GM12878 (cell line): ENCODE results near the gene EAF2. TPM values are rescaled to one million over a fixed set of nuclear protein-coding genes. Genes with fewer than 3 reads are reported as not detected.

Experiments used
- ATAC-seq: fragments of 200-7000 bp; cut with Tn5 transposase; 3 replicates; pipeline ENCODE4 v1.9.1; 2020; ENCODE audit warnings: mild to moderate bottlenecking, moderate library complexity
- BruUV-seq: library from RNA; stranded (reverse); fragments of 400-500 nt; replicated peaks from 2 replicates; lab custom pipeline; 2021; lab: Mats Ljungman, UMichigan
- CTCF ChIA-PET: fragments of 300-600 bp; sonication (Branson Sonifier 250); formaldehyde crosslinking; extraction: SDS; loops from one replicate; lab custom pipeline; 2021; ENCODE audit warnings: inconsistent platforms; lab: Yijun Ruan, JAX
- POLR2A ChIA-PET: fragments of 350-600 bp; formaldehyde crosslinking; extraction: SDS; loops from one replicate; lab custom pipeline; 2021; ENCODE audit warnings: inconsistent platforms; lab: Charles Lee
- RAD21 ChIA-PET: fragments of 300-600 bp; sonication (Branson Sonifier 250); formaldehyde crosslinking; loops from one replicate; lab custom pipeline; 2023; ENCODE audit warnings: antibody characterized with exemption; ENCODE audit not compliant: unreplicated experiment; lab: Charles Lee
- SMC1A ChIA-PET: fragments of 300-600 bp; sonication (Branson Sonifier 250); formaldehyde crosslinking; loops from one replicate; lab custom pipeline; 2023; ENCODE audit not compliant: unreplicated experiment, uncharacterized antibody; lab: Charles Lee
- DNase-seq: peaks from one replicate; pipeline ENCODE4 v3.0.0-alpha.2; 2011; ENCODE audit warnings: low read depth, low spot score
- FAIRE-seq: peaks from 3 replicates; lab custom pipeline; 2011; peaks lifted over from hg19 to GRCh38; lab: Jason Lieb, UNC
- H2AFZ ChIP-seq: 2 replicates; pipeline ENCODE4 v1.6.0; 2011; ENCODE audit warnings: low read depth, low read length, control low read depth; ENCODE audit not compliant: control insufficient read depth
- H3K27ac ChIP-seq: 2 replicates; pipeline ENCODE4 v1.5.1; 2011; ENCODE audit warnings: control low read depth; ENCODE audit not compliant: control insufficient read depth, insufficient read depth
- H3K27me3 ChIP-seq, 2 experiments: replicated peaks in 1 of 2; 2 replicates each; pipeline versions ENCODE4 v1.6.0 to v1.6.1; 2011; ENCODE audit warnings: low read length in 1 of 2; ENCODE audit not compliant: control insufficient read depth in 2 of 2, insufficient read depth in 2 of 2
- H3K36me3 ChIP-seq, 2 experiments: 2 replicates each; pipeline ENCODE4 v1.5.1; 2011; ENCODE audit warnings: low read length in 1 of 2; ENCODE audit not compliant: control insufficient read depth in 2 of 2, insufficient read depth in 2 of 2
- H3K4me1 ChIP-seq: 2 replicates; pipeline ENCODE4 v1.6.1; 2011; ENCODE audit warnings: mild to moderate bottlenecking, low read length, moderate library complexity, mixed read lengths; ENCODE audit not compliant: control insufficient read depth, insufficient read depth
- H3K4me2 ChIP-seq: 2 replicates; pipeline ENCODE4 v1.6.0; 2011; ENCODE audit warnings: control low read depth; ENCODE audit not compliant: control insufficient read depth, insufficient read depth
- H3K4me3 ChIP-seq: fragments of 200-600 bp; sonication (generic); 2 replicates; pipeline ENCODE4 v1.5.1; 2016
- H3K79me2 ChIP-seq: 2 replicates; pipeline ENCODE4 v1.6.0; 2011; ENCODE audit warnings: low read length; ENCODE audit not compliant: control insufficient read depth, insufficient read depth
- H3K9ac ChIP-seq: 2 replicates; pipeline ENCODE4 v1.8.0; 2011; ENCODE audit warnings: low read length, control low read depth, mixed read lengths; ENCODE audit not compliant: control insufficient read depth, insufficient read depth
- H3K9me3 ChIP-seq: replicated peaks from 3 replicates; pipeline ENCODE4 v1.5.1; 2011; ENCODE audit warnings: mild to moderate bottlenecking, low read length; ENCODE audit not compliant: control insufficient read depth, insufficient read depth
- H4K20me1 ChIP-seq: 2 replicates; pipeline ENCODE4 v1.6.0; 2011; ENCODE audit not compliant: control insufficient read depth, insufficient read depth
- CBX5 ChIP-seq: sonication (generic); IDR thresholded peaks from 2 replicates; pipeline ENCODE4 v1.6.1; 2016; ENCODE audit warnings: low read depth, moderate library complexity, mild to moderate bottlenecking, inconsistent platforms
- KDM1A ChIP-seq: fragments of 200-600 bp; sonication (generic); IDR thresholded peaks from 2 replicates; pipeline ENCODE4 v1.6.1; 2016; ENCODE audit warnings: borderline replicate concordance
- ZNF217 ChIP-seq: fragments of 450-650 bp; IDR thresholded peaks from 2 replicates; pipeline ENCODE4 v1.6.1; 2017; ENCODE audit warnings: antibody characterized with exemption, mild to moderate bottlenecking
- ZNF622 ChIP-seq: fragments of 450-650 bp; IDR thresholded peaks from 2 replicates; pipeline ENCODE4 v1.6.1; 2017; ENCODE audit warnings: mild to moderate bottlenecking, inconsistent platforms
- WGBS: methylation state at CpG from one replicate; pipeline ENCODE4 v1.1.6; 2016; ENCODE audit warnings: low lambda C conversion rate; ENCODE audit not compliant: insufficient replicate concordance, insufficient coverage; ENCODE audit errors: missing lambda C conversion rate; 5-methylcytosine and 5-hydroxymethylcytosine counted together
- in situ Hi-C: fragments of 300-500 bp; cut with MboI; formaldehyde crosslinking; loops from 9 replicates; pipeline ENCODE4 v1.14.3; 2018; ENCODE audit warnings: mixed read lengths
- intact Hi-C: fragments of 100-400 bp; cut with micrococcal nuclease; formaldehyde crosslinking; loops from one replicate; pipeline ENCODE4 v1.14.2; 2022; ENCODE audit not compliant: unreplicated experiment
- polyA plus RNA-seq, 11 experiments: library from polyadenylated mRNA; depleted of rRNA in 4 of 11; unstranded in 6 of 11; stranded (reverse) in 5 of 11; fragments of >200 nt; fragmentation: Nextera tagmentation in 4 of 11; fragmentation: Illumina TruSeq in 1 of 11; extraction: Ambion mirVana in 4 of 11; extraction: Trizol in 1 of 11; gene quantifications; 1 replicate in 1 of 11; 2 replicates in 10 of 11; pipeline versions ENCODE4 v1.2.1 to v1.2.3, GENCODE V29; 2011 to 2016; ENCODE audit warnings: inconsistent platforms in 2 of 11, missing spikeins in 2 of 11, low read depth in 1 of 11
- total RNA-seq, 4 experiments: library from RNA; depleted of rRNA in 3 of 4; stranded (reverse); fragments of >200 nt in 3 of 4; fragmentation: Illumina TruSeq in 1 of 4; extraction: Trizol in 1 of 4; gene quantifications; 2 replicates each; pipeline versions ENCODE4 v1.2.1 to v1.2.3, GENCODE V29; 2013 to 2021
- TF ChIP-seq, protein P1 (sequence below): IDR thresholded peaks from 2 replicates; pipeline ENCODE4 v1.6.1; 2012; ENCODE audit warnings: low read depth, low read length, improper control_type of control experiment

The EAF2 gene
- total and polyA plus RNA-seq, 10 of the 15 experiments (the other 5 are each of a cell fraction or from before 2014, with no cell fraction given) = 47.3 to 193 (median 72.2) TPM

DNA sequence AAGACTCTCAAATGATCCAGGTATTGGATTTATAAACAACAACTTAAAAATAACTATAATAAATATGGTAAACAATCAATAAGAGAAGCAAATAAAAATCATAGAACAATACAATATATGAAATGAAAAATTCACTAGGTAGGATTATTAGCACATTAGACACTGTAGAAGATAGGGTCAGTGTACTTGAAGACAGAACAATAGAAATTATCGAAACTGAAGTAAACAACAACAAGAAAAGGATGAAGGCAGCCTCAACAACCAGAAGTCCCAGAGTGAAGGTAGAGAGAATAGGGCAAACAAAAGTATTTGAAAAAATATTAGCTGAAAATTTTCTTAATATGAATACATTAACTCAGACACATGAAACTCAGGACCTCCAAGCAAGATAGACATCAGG, 12.0 kb upstream of the EAF2 start:
- Histone ChIP-seq H3K4me3 (no peak overlapping the region), H4K20me1 (no peaks in the 10 kb centered on the region), H3K9ac (no peak overlapping the region), H3K4me2 (no peak overlapping the region), H3K27ac (no peak overlapping the region), H3K27me3 (no peaks in the 10 kb centered on the region), H3K4me1 (no peaks in the 10 kb centered on the region), H2AFZ (no peak overlapping the region), H3K79me2 (peaks cover 17% of the 10 kb centered on the region), H3K36me3 (peaks cover 6 to 34% of the 10 kb centered on the region in 2 experiments), H3K9me3 (peaks cover 29% of the 10 kb centered on the region)
- intact Hi-C loops = no loop called here
- DNase-seq = no peak
- ChIA-PET SMC1A (no interaction called here), CTCF (no interaction called here), RAD21 (interaction anchor here (0.9 kb wide), 1 partner anchor 9 kb away, joined by 3 read pairs; no protein-coding TSS in a partner anchor), POLR2A (no interaction called here)
- in situ Hi-C loops = no loop called here
- BruUV-seq = no TSS peak
- TF ChIP-seq, protein P1, sequence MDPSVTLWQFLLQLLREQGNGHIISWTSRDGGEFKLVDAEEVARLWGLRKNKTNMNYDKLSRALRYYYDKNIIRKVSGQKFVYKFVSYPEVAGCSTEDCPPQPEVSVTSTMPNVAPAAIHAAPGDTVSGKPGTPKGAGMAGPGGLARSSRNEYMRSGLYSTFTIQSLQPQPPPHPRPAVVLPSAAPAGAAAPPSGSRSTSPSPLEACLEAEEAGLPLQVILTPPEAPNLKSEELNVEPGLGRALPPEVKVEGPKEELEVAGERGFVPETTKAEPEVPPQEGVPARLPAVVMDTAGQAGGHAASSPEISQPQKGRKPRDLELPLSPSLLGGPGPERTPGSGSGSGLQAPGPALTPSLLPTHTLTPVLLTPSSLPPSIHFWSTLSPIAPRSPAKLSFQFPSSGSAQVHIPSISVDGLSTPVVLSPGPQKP = no peak
- TF ChIP-seq ZNF622 (no peak), KDM1A (0 out of 2 replicates have a peak, but pooled peaks have one; percentile 29), ZNF217 (peak; percentile 59; the same call in 1 of the 2 replicates), CBX5 (peak; percentile 79; the same call in 1 of the 2 replicates)
- 100% methylated on average over 1 of the region's 1 CpG for WGBS
- no peak for FAIRE-seq
- ATAC-seq = no peak
